Measurements from ENCODE around the gene POLR1G.

DNA sequence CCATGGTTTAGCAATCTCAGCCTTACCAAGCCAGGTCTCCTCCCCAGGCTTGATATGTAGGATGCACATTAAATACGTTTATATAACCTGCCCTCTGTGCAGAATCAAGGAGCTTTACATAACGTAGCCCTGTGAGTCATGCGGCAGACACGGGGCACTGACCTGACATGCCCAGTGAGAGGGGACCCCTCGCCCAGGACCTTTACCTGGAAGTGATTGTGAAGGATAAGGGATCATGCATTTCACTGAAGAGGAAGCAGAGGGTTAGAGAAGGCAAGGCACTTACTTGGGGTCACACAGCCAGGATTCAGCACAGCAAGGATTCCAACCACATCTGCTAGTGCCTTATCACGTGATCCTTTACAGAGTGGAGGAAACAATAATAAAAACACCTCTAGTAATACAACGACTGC lies 42.4 kb downstream of the POLR1G start:
- TF ChIP-seq YY1 (IDR thresholded peaks at IDR 0.05; ENCODE audit: insufficient read depth, insufficient read length) (no peak), ZNF274 (IDR thresholded peaks at IDR 0.05; ENCODE audit: low read depth, low read length) (no peak), SUZ12 (IDR thresholded peaks at IDR 0.05; ENCODE audit: extremely low read depth, insufficient read depth, insufficient read length) (no peak)

Data from NT2/D1 (cell line).